CD4-positive, alpha-beta T cell treated with Interleukin-15 for 1 hour (primary cell): ENCODE results near the gene CRYBB2.
"Not testable (repeated sequence)": the region's sequence is repeated elsewhere in the genome, so short reads cannot be mapped to it uniquely, and the experiment has no call there.

Source experiments
- DNase-seq: peaks from one replicate; pipeline ENCODE4 v3.0.0-alpha.2; 2020

Gene CRYBB2

GRCh38 chr22:25200967-25201366 is 18.5 kb upstream of the CRYBB2 start:
- DNase-seq, result no peak

GRCh38 chr22:25201557-25202273 is 17.7 kb upstream of the CRYBB2 start:
- DNase-seq, result no peak

GRCh38 chr22:25202290-25202921 is 17.0 kb upstream of the CRYBB2 start:
- peak; percentile 32 for DNase-seq

- DNase-seq, result no peak
Observed at GRCh38 chr22:25203082-25203481, 16.4 kb upstream of the CRYBB2 start.

- DNase-seq, result not testable (repeated sequence)
Observed at GRCh38 chr22:25204547-25204946, 14.9 kb upstream of the CRYBB2 start.

GRCh38 chr22:25205847-25206246 is 13.6 kb upstream of the CRYBB2 start:
- DNase-seq, result no peak

GRCh38 chr22:25206998-25207397 is 12.4 kb upstream of the CRYBB2 start:
- DNase-seq, result no peak

GRCh38 chr22:25207553-25208157 is 11.8 kb upstream of the CRYBB2 start:
- no peak for DNase-seq

GRCh38 chr22:25208328-25208727 is 11.1 kb upstream of the CRYBB2 start:
- no peak for DNase-seq

GRCh38 chr22:25208743-25209505 is 10.5 kb upstream of the CRYBB2 start:
- no peak for DNase-seq

- DNase-seq, result no peak
Observed at GRCh38 chr22:25210793-25211192, 8.6 kb upstream of the CRYBB2 start.

GRCh38 chr22:25212337-25212736 is 7.1 kb upstream of the CRYBB2 start:
- no peak for DNase-seq

GRCh38 chr22:25213221-25213620 is 6.2 kb upstream of the CRYBB2 start:
- DNase-seq, result no peak

GRCh38 chr22:25216230-25216629 is 3.2 kb upstream of the CRYBB2 start:
- DNase-seq, result no peak

- no peak for DNase-seq
Observed at GRCh38 chr22:25219948-25220442, 556 bp downstream of the CRYBB2 start.

GRCh38 chr22:25221790-25222189 is 2.4 kb downstream of the CRYBB2 start:
- no peak for DNase-seq

- DNase-seq, result no peak
Observed at GRCh38 chr22:25223269-25223850, 3.9 kb downstream of the CRYBB2 start.

GRCh38 chr22:25228822-25229221 is 9.4 kb downstream of the CRYBB2 start:
- DNase-seq, result no peak

- not testable (repeated sequence) for DNase-seq
Observed at GRCh38 chr22:25230760-25231159, 11.3 kb downstream of the CRYBB2 start.

- no peak for DNase-seq
Observed at GRCh38 chr22:25232301-25232700, 12.9 kb downstream of the CRYBB2 start.

GRCh38 chr22:25233706-25234105 is 14.3 kb downstream of the CRYBB2 start:
- not testable (repeated sequence) for DNase-seq

- peak; percentile 50 for DNase-seq
Observed at GRCh38 chr22:25235547-25236290, 16.3 kb downstream of the CRYBB2 start.
